ENCODE measurements around the gene CMSS1.

GRCh38 chr3:100228247-100228646 is 410.6 kb downstream of the CMSS1 start:
- TF ChIP-seq CTCF (IDR thresholded peaks at IDR 0.05; ENCODE audit: low read depth, low read length, missing input control) (no peak), REST (IDR thresholded peaks at IDR 0.05) (no peak), ATF3 (IDR thresholded peaks at IDR 0.05) (no peak), TAF1 (conservative IDR thresholded peaks at IDR 0.05) (no peak), SP1 (IDR thresholded peaks at IDR 0.05) (no peak), GABPA (IDR thresholded peaks at IDR 0.05 in 1 of 2, conservative IDR thresholded peaks at IDR 0.05 in 1 of 2) (no peak), YY1 (IDR thresholded peaks at IDR 0.05) (no peak), JUND (IDR thresholded peaks at IDR 0.05) (no peak), RAD21 (IDR thresholded peaks at IDR 0.05) (no peak)
